Activated T-cell treated with anti-CD3 and anti-CD28 coated beads for 24 hours (primary cell): ENCODE data around the gene NAALADL2.
"Not testable (repeated sequence)": the region's sequence is repeated elsewhere in the genome, so short reads cannot be mapped to it uniquely, and the experiment has no call there.

Experiments
- DNase-seq: peaks from one replicate; pipeline ENCODE4 v3.0.0-alpha.2; 2020; ENCODE audit warnings: low read depth

Gene NAALADL2

GRCh38 chr3:175428466-175428865 is 569.3 kb downstream of the NAALADL2 start:
- DNase-seq: no peak

GRCh38 chr3:175430983-175431773 is 572.0 kb downstream of the NAALADL2 start:
- no peak for DNase-seq

GRCh38 chr3:175432376-175433025 is 573.4 kb downstream of the NAALADL2 start:
- DNase-seq: no peak

GRCh38 chr3:175433026-175433674 is 574.0 kb downstream of the NAALADL2 start:
- DNase-seq: no peak

- DNase-seq: no peak
Observed at GRCh38 chr3:175434561-175434960, 575.4 kb downstream of the NAALADL2 start.

GRCh38 chr3:175443682-175444081 is 584.5 kb downstream of the NAALADL2 start:
- no peak for DNase-seq

GRCh38 chr3:175445741-175446140 is 586.6 kb downstream of the NAALADL2 start:
- DNase-seq: no peak

- DNase-seq: no peak
Observed at GRCh38 chr3:175447521-175447920, 588.4 kb downstream of the NAALADL2 start.

GRCh38 chr3:175453361-175453760 is 594.2 kb downstream of the NAALADL2 start:
- no peak for DNase-seq

GRCh38 chr3:175456466-175456865 is 597.3 kb downstream of the NAALADL2 start:
- no peak for DNase-seq

- DNase-seq: no peak
Observed at GRCh38 chr3:175457301-175457700, 598.2 kb downstream of the NAALADL2 start.

- DNase-seq: not testable (repeated sequence)
Observed at GRCh38 chr3:175460849-175461399, 601.8 kb downstream of the NAALADL2 start.

GRCh38 chr3:175464362-175464761 is 605.2 kb downstream of the NAALADL2 start:
- DNase-seq: no peak

GRCh38 chr3:175469124-175469523 is 610.0 kb downstream of the NAALADL2 start:
- DNase-seq: no peak

GRCh38 chr3:175475765-175476164 is 616.6 kb downstream of the NAALADL2 start:
- DNase-seq: no peak

GRCh38 chr3:175476489-175476888 is 617.4 kb downstream of the NAALADL2 start:
- no peak for DNase-seq

- no peak for DNase-seq
Observed at GRCh38 chr3:175477651-175478224, 618.6 kb downstream of the NAALADL2 start.

- DNase-seq: no peak
Observed at GRCh38 chr3:175478301-175478700, 619.2 kb downstream of the NAALADL2 start.

GRCh38 chr3:175479175-175479574 is 620.0 kb downstream of the NAALADL2 start:
- DNase-seq: no peak

GRCh38 chr3:175479800-175480199 is 620.7 kb downstream of the NAALADL2 start:
- no peak for DNase-seq

GRCh38 chr3:175484666-175485065 is 625.5 kb downstream of the NAALADL2 start:
- no peak for DNase-seq

- no peak for DNase-seq
Observed at GRCh38 chr3:175485436-175485835, 626.3 kb downstream of the NAALADL2 start.
